IMR-90 (cell line): Measurements from ENCODE around the gene ANKRD6. TPM values are rescaled to one million over a fixed set of nuclear protein-coding genes. Genes with fewer than 3 reads are reported as not detected.

Experiments used
- ATAC-seq: fragments of 200-7000 bp; cut with Tn5 transposase; 2 replicates; pipeline ENCODE4 v1.9.1; 2020; ENCODE audit warnings: low read depth, mild to moderate bottlenecking, moderate library complexity
- BruUV-seq: library from RNA; stranded (reverse); fragments of 400-500 nt; replicated peaks from 2 replicates; lab custom pipeline; 2021; lab: Mats Ljungman, UMichigan
- CTCF ChIA-PET: fragments of 300-600 bp; formaldehyde crosslinking; extraction: SDS; loops from one replicate; lab custom pipeline; 2021; ENCODE audit warnings: antibody characterized with exemption; lab: Yijun Ruan, JAX
- POLR2A ChIA-PET: fragments of 300-600 bp; sonication (Branson Sonifier 250); formaldehyde crosslinking; loops from one replicate; lab custom pipeline; 2022; ENCODE audit warnings: antibody characterized with exemption; ENCODE audit not compliant: unreplicated experiment; lab: Charles Lee
- DNase-seq: peaks from one replicate; pipeline ENCODE4 v3.0.0; 2013
- H2AFZ ChIP-seq: replicated peaks from 2 replicates; pipeline ENCODE3; 2013; ENCODE audit warnings: low read length, mild to moderate bottlenecking; ENCODE audit not compliant: poor library complexity
- H2AK5ac ChIP-seq: 2 replicates; pipeline ENCODE4 v1.6.1; 2013; ENCODE audit warnings: low read depth, low read length, inconsistent platforms
- H2AK9ac ChIP-seq: replicated peaks from 2 replicates; pipeline ENCODE3; 2013; ENCODE audit warnings: mild to moderate bottlenecking, low read depth, low read length, moderate library complexity; ENCODE audit not compliant: poor library complexity
- H2BK120ac ChIP-seq: 2 replicates; pipeline ENCODE4 v1.6.1; 2013; ENCODE audit warnings: low read depth, low read length, inconsistent platforms
- H2BK15ac ChIP-seq: 3 replicates; pipeline ENCODE4 v1.6.1; 2013; ENCODE audit warnings: low read depth, low read length, inconsistent platforms
- H2BK20ac ChIP-seq: 2 replicates; pipeline ENCODE4 v1.6.1; 2013; ENCODE audit warnings: low read depth, mild to moderate bottlenecking, inconsistent platforms, low read length, moderate library complexity
- H2BK5ac ChIP-seq: 2 replicates; pipeline ENCODE4 v1.6.1; 2013; ENCODE audit warnings: mild to moderate bottlenecking, low read depth, low read length, inconsistent platforms; ENCODE audit not compliant: poor library complexity, severe bottlenecking
- H3K14ac ChIP-seq: replicated peaks from 2 replicates; pipeline ENCODE4 v1.6.1; 2013; ENCODE audit warnings: low read depth, low read length, inconsistent platforms
- H3K18ac ChIP-seq: 2 replicates; pipeline ENCODE4 v1.6.1; 2013; ENCODE audit warnings: low read depth, low read length, control low read depth
- H3K23ac ChIP-seq: 2 replicates; pipeline ENCODE4 v1.6.1; 2013; ENCODE audit warnings: low read depth, low read length, inconsistent platforms
- H3K27ac ChIP-seq: 2 replicates; pipeline ENCODE4 v1.5.1; 2013; ENCODE audit warnings: mild to moderate bottlenecking, control low read depth, low read length; ENCODE audit not compliant: insufficient read depth
- H3K27me3 ChIP-seq: 2 replicates; pipeline ENCODE4 v1.6.1; 2013; ENCODE audit warnings: low read length; ENCODE audit not compliant: control insufficient read depth, insufficient read depth
- H3K36me3 ChIP-seq: 2 replicates; pipeline ENCODE4 v1.6.1; 2013; ENCODE audit warnings: low read length, mixed read lengths; ENCODE audit not compliant: control insufficient read depth, insufficient read depth
- H3K4ac ChIP-seq: 2 replicates; pipeline ENCODE4 v1.6.1; 2013; ENCODE audit warnings: low read depth, low read length, inconsistent platforms
- H3K4me1 ChIP-seq: 2 replicates; pipeline ENCODE4 v1.6.1; 2013; ENCODE audit warnings: low read length, mixed read lengths; ENCODE audit not compliant: control insufficient read depth, insufficient read depth
- H3K4me2 ChIP-seq: 2 replicates; pipeline ENCODE4 v1.6.1; 2013; ENCODE audit warnings: low read depth, mild to moderate bottlenecking, control low read depth, low read length, moderate library complexity
- H3K4me3 ChIP-seq: 2 replicates; pipeline ENCODE4 v1.5.1; 2013; ENCODE audit warnings: low read depth, mild to moderate bottlenecking, control low read depth, low read length, moderate library complexity; ENCODE audit not compliant: insufficient read depth
- H3K56ac ChIP-seq: 2 replicates; pipeline ENCODE4 v1.6.1; 2013; ENCODE audit warnings: low read length, inconsistent platforms; ENCODE audit not compliant: insufficient read depth; ENCODE audit errors: extremely low read depth
- H3K79me1 ChIP-seq, 2 experiments: 2 replicates each; pipeline ENCODE4 v1.6.1; 2013; ENCODE audit warnings: low read length in 2 of 2, inconsistent platforms in 1 of 2, low read depth in 1 of 2
- H3K9ac ChIP-seq: 2 replicates; pipeline ENCODE4 v1.6.1; 2013; ENCODE audit warnings: low read depth, low read length, control low read depth
- H3K9me1 ChIP-seq: 2 replicates; pipeline ENCODE4 v1.6.1; 2013; ENCODE audit warnings: low read length, inconsistent platforms; ENCODE audit not compliant: insufficient read depth
- H3K9me3 ChIP-seq: 2 replicates; pipeline ENCODE4 v1.6.1; 2013; ENCODE audit warnings: low read length; ENCODE audit not compliant: control insufficient read depth, insufficient read depth
- H4K20me1 ChIP-seq: 2 replicates; pipeline ENCODE4 v1.6.1; 2013; ENCODE audit warnings: low read length, inconsistent platforms; ENCODE audit not compliant: insufficient read depth
- H4K5ac ChIP-seq: 2 replicates; pipeline ENCODE4 v1.6.1; 2013; ENCODE audit warnings: mild to moderate bottlenecking, low read depth, low read length, control low read depth
- H4K8ac ChIP-seq, 2 experiments: 2 replicates each; pipeline ENCODE4 v1.6.1; 2013; ENCODE audit warnings: low read depth in 2 of 2, low read length in 2 of 2, control low read depth in 1 of 2, inconsistent platforms in 1 of 2
- H4K91ac ChIP-seq: 2 replicates; pipeline ENCODE4 v1.6.1; 2013; ENCODE audit warnings: low read depth, low read length, inconsistent platforms; ENCODE audit not compliant: insufficient read depth
- POLR2A ChIP-seq: IDR thresholded peaks from 2 replicates; pipeline ENCODE4 v1.6.1; 2012; ENCODE audit warnings: mild to moderate bottlenecking, low read depth, low read length
- WGBS, 2 experiments: methylation state at CpG; one replicate each; pipeline versions ENCODE4 v1.1.5 to v1.1.7; 2013; ENCODE audit warnings: missing lambda C conversion rate in 2 of 2; ENCODE audit not compliant: insufficient read length in 1 of 2; ENCODE audit errors: extremely low coverage in 2 of 2; 5-methylcytosine and 5-hydroxymethylcytosine counted together
- dilution Hi-C: fragments of 300-500 bp; cut with HindIII; formaldehyde crosslinking; loops from one replicate; pipeline ENCODE4 v1.14.3; 2018; ENCODE audit warnings: low sequenced_read_pairs; ENCODE audit not compliant: unreplicated experiment
- in situ Hi-C: fragments of 300-500 bp; cut with MboI; formaldehyde crosslinking; loops from 3 replicates; pipeline ENCODE4 v1.14.3; 2019; ENCODE audit warnings: low sequenced_read_pairs, inconsistent platforms, mixed read lengths
- intact Hi-C: fragments of 100-400 bp; cut with micrococcal nuclease; formaldehyde crosslinking; loops from 2 replicates; pipeline ENCODE4 v1.10.0; 2022
- polyA plus RNA-seq, 3 experiments: library from polyadenylated mRNA; depleted of rRNA; stranded (reverse); fragments of >200 nt; gene quantifications; 2 replicates each; pipeline ENCODE4 v1.2.3, GENCODE V29; 2012; ENCODE audit warnings: low replicate concordance in 1 of 3
- total RNA-seq: library from RNA; depleted of rRNA; stranded (reverse); fragments of >200 nt; gene quantifications from 2 replicates; pipeline ENCODE4 v1.2.3, GENCODE V29; 2012

Gene ANKRD6
- total and polyA plus RNA-seq, 2 of the 4 experiments (the other 2 are of a cell fraction): 0.12 to 0.18 TPM

GRCh38 chr6:89542866-89543265, 109.9 kb downstream of the ANKRD6 start:
- Histone ChIP-seq H3K14ac (no peak overlapping the region), H4K5ac (no peak overlapping the region), H3K27me3 (no peaks in the 10 kb centered on the region), H2BK15ac (no peak overlapping the region), H2AK9ac (no peak overlapping the region), H3K56ac (no peak overlapping the region), H3K27ac (no peak overlapping the region), H3K9ac (no peak overlapping the region), H3K4ac (no peak overlapping the region), H3K36me3 (no peaks in the 10 kb centered on the region), H3K4me3 (no peak overlapping the region), H2BK20ac (no peak overlapping the region), H3K4me1 (no peaks in the 10 kb centered on the region), H3K9me3 (no peaks in the 10 kb centered on the region), H4K8ac (no peak overlapping the region), H3K23ac (no peak overlapping the region), H4K20me1 (no peaks in the 10 kb centered on the region), H2AK5ac (no peak overlapping the region), H2BK5ac (no peak overlapping the region), H3K4me2 (no peak overlapping the region), H2BK120ac (no peak overlapping the region), H4K91ac (no peak overlapping the region), H3K18ac (no peak overlapping the region), H3K79me1 (no peaks in the 10 kb centered on the region), H3K9me1 (no peaks in the 10 kb centered on the region), H2AFZ (no peak overlapping the region)
- dilution Hi-C loops: no loop called here
- BruUV-seq: no TSS peak
- ChIA-PET POLR2A (no interaction called here), CTCF (no interaction called here)
- no peak for TF ChIP-seq POLR2A
- DNase-seq (no peak), ATAC-seq (no peak)
- no CpG with 5 or more reads among the region's 3 CpGs for WGBS, 2 experiments
- in situ Hi-C loops: no loop called here
- intact Hi-C loops: no loop called here
